ENCODE measurements around the gene MRPL43.
"Not testable (repeated sequence)": the region's sequence is repeated elsewhere in the genome, so short reads cannot be mapped to it uniquely, and the experiment has no call there.

Gene MRPL43

DNA sequence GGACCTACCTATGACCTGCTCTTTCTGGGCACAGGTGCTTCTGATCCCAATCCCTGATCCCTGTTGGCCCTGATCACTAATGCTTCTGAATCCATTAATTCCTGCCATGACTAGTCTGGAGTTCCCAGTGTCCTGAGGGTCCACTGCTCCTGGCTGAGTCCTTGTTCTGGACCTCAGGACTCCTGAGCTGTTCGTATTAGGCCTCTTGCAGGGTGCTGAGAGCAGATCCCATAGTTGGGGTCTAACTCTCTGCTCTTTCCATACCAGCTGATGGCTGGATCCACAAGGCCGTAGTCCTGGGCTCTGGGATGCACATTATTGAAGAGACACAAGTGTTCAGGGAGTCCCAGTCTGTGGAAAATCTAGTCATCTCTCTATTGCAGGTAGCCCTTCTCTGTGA lies 7.0 kb downstream of the MRPL43 start:
- H3K4me3 ChIP-seq (ENCODE audit: low read length): no peak overlapping the region
- TF ChIP-seq, protein P1, sequence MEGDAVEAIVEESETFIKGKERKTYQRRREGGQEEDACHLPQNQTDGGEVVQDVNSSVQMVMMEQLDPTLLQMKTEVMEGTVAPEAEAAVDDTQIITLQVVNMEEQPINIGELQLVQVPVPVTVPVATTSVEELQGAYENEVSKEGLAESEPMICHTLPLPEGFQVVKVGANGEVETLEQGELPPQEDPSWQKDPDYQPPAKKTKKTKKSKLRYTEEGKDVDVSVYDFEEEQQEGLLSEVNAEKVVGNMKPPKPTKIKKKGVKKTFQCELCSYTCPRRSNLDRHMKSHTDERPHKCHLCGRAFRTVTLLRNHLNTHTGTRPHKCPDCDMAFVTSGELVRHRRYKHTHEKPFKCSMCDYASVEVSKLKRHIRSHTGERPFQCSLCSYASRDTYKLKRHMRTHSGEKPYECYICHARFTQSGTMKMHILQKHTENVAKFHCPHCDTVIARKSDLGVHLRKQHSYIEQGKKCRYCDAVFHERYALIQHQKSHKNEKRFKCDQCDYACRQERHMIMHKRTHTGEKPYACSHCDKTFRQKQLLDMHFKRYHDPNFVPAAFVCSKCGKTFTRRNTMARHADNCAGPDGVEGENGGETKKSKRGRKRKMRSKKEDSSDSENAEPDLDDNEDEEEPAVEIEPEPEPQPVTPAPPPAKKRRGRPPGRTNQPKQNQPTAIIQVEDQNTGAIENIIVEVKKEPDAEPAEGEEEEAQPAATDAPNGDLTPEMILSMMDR (conservative IDR thresholded peaks at IDR 0.05; ENCODE audit: low read length): no peak
- no peak for DNase-seq (ENCODE audit: low read depth)

DNA sequence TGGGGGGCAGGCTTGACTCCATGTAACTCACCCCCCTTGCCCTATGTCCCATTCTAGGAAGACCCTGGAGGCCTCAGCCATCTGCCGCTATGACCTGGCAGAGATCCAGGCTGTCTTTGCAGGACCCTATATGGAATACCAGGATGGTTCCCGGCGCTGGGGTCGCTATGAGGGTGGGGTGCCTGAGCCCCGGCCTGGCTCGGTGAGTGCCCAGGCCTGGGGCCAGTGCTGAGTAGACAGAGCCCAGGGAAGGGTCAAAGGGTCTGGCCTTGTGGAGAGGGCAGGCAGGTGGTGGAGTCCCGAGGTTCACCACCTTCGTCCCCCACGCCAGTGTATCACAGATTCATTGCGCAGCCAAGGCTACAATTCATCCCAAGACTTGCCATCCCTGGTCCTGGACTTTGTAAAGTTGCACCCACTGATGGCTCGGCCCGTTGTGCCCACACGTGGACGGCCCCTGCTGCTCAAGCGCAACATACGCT lies 7.5 kb downstream of the MRPL43 start:
- TF ChIP-seq, protein P1 (conservative IDR thresholded peaks at IDR 0.05; ENCODE audit: low read length): no peak
- H3K4me3 ChIP-seq (ENCODE audit: low read length): no peak overlapping the region
- no peak for DNase-seq (ENCODE audit: low read depth)

DNA sequence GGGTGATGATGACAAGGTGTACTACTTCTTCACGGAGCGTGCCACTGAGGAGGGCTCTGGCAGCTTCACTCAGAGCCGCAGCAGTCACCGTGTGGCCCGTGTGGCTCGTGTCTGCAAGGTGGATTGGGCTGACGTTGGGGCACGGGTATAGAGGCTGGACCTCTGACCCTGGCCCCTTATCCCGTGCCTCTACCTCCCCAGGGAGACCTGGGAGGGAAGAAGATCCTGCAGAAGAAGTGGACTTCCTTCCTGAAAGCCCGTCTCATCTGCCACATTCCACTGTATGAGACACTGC lies 8.4 kb downstream of the MRPL43 start:
- TF ChIP-seq, protein P1 (conservative IDR thresholded peaks at IDR 0.05; ENCODE audit: low read length): no peak
- H3K4me3 ChIP-seq (ENCODE audit: low read length): no peak overlapping the region
- no peak for DNase-seq (ENCODE audit: low read depth)

DNA sequence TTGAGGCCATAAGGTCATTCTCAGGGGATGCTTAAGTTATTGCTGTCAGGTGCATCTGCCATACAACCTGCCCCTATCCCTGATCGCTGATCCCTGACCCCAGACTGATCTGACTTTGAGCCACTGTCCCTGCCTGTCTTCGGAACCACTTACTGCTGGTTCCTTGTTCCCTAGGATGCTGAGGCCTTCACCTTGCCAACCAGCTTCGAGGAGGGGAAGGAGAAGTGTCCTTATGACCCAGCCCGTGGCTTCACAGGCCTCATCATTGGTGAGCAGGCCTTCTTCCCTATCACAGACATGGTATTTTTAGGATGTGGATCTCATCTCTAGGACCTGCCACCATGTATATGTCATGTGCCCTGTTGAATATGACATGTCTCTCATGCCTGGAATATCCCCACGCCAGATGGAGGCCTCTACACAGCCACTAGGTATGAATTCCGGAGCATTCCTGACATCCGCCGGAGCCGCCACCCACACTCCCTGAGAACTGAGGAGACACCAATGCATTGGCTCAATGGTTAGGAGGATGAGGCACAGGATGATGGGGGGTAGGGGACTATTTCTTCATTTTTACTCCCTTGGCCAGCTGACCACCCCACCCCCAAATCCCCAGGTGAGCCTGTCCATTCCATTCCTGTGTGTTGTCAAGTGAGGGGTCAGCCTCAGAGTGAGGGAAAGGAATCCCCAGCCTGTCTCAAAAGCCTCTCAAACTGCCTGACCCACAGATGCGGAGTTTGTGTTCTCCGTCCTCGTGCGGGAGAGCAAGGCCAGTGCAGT lies 9.0 kb downstream of the MRPL43 start:
- DNase-seq (ENCODE audit: low read depth): no peak
- no peak overlapping the region for H3K4me3 ChIP-seq (ENCODE audit: low read length)
- TF ChIP-seq, protein P1 (conservative IDR thresholded peaks at IDR 0.05; ENCODE audit: low read length): no peak

DNA sequence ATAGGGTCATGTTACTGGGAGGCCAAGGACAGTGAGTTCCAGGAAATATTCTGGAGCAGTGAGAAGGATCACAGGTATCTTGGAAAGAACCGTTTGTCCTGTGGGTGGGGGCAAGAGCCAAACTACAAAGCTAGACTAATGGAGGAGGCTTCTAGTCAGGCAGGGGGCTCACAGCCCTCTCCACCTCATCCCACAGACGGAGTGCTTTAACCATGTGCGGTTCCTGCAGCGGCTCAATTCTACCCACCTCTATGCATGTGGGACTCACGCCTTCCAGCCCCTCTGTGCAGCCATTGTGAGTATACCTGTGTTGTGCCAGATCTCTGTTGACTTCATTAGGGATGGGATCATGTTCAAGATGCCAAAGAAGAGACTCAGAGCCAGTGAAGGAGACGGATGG lies 9.9 kb downstream of the MRPL43 start:
- H3K4me3 ChIP-seq (ENCODE audit: low read length): no peak overlapping the region
- TF ChIP-seq, protein P1 (conservative IDR thresholded peaks at IDR 0.05; ENCODE audit: low read length): no peak
- DNase-seq (ENCODE audit: low read depth): no peak

DNA sequence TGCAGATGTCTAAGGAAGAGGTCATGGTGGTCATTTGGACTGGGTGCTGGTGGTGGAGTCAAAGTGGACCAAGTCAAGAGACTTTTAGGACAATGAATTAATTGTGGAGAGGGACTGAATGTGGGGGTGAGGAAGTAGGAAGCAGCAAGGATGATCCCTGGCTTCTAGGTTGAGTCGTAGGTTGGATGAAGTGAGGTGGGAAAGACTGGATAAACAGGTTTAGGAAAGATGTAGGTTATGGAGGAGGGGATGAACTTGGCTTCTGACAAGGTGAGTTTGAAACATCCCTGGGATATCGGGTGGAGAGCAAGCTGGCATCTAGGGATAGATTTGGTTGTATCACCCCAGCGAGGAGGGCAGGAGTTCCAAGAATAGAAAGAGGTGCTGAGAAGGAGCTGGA lies 10.4 kb downstream of the MRPL43 start:
- DNase-seq (ENCODE audit: low read depth): no peak
- TF ChIP-seq, protein P1 (conservative IDR thresholded peaks at IDR 0.05; ENCODE audit: low read length): no peak
- H3K4me3 ChIP-seq (ENCODE audit: low read length): no peak overlapping the region

DNA sequence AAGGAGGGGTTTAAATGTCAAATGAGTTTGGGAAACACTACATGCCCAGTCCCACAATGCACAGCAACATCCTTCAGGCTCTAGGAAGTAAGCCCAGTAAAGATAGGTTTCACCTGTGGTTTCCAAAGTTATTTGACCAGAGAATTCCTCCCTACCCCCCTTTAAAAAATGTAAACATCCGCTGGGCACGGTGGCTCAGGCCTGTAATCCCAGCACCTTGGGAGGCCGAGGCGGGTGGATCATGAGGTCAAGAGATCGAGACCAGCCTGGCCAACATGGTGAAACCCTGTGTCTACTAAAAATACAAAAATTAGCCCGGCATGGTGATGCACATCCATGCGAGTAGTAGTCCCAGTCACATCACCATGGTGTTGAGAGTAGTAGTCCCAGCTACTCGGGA lies 11.9 kb downstream of the MRPL43 start:
- DNase-seq (ENCODE audit: low read depth); H3K4me3 ChIP-seq (ENCODE audit: low read length): not testable (repeated sequence)

All from AG10803 (cell line).